Neural cell (in vitro differentiated cells): ENCODE measurements around the gene CRIM1. TPM values are rescaled to one million over a fixed set of nuclear protein-coding genes. Genes with fewer than 3 reads are reported as not detected.

Experiments used
- H2AFZ ChIP-seq: fragments of 200-600, 300-800 bp; sonication (generic), shearing (Covaris generic); 2 replicates; pipeline ENCODE4 v1.6.0; 2014; ENCODE audit warnings: low read depth, mild to moderate bottlenecking, antibody characterized with exemption, low read length, moderate library complexity
- H3F3A ChIP-seq: fragments of 200-600 bp; shearing (Covaris generic); 2 replicates; pipeline ENCODE4 v1.6.1; 2016; ENCODE audit warnings: mild to moderate bottlenecking, moderate library complexity, mixed read lengths, antibody characterized with exemption, low read length; ENCODE audit not compliant: insufficient read depth, poor library complexity, severe bottlenecking
- H3K27ac ChIP-seq: fragments of 200-600, 300-800 bp; sonication (generic), shearing (Covaris generic); 2 replicates; pipeline ENCODE4 v1.5.1; 2014; ENCODE audit warnings: mild to moderate bottlenecking, low read length, moderate library complexity
- H3K27me3 ChIP-seq: fragments of 300-800, 200-600 bp; sonication (generic), shearing (Covaris generic); 2 replicates; pipeline ENCODE4 v1.6.0; 2014; ENCODE audit warnings: mild to moderate bottlenecking, low read depth, low read length, moderate library complexity; ENCODE audit not compliant: insufficient read depth
- H3K36me3 ChIP-seq: fragments of 300-800, 200-600 bp; sonication (generic), shearing (Covaris generic); 2 replicates; pipeline ENCODE4 v1.5.1; 2014; ENCODE audit warnings: mild to moderate bottlenecking, antibody characterized with exemption, low read length, moderate library complexity; ENCODE audit not compliant: insufficient read depth
- H3K4me2 ChIP-seq: fragments of 300-800, 200-600 bp; sonication (generic), shearing (Covaris generic); 2 replicates; pipeline ENCODE4 v1.6.0; 2014; ENCODE audit warnings: mild to moderate bottlenecking, low read length
- H3K4me3 ChIP-seq: fragments of 300-800, 200-600 bp; sonication (generic), shearing (Covaris generic); 2 replicates; pipeline ENCODE4 v1.5.1; 2014; ENCODE audit warnings: mild to moderate bottlenecking, low read length, moderate library complexity
- H3K79me2 ChIP-seq: fragments of 200-600 bp; shearing (Covaris generic); replicated peaks from 2 replicates; pipeline ENCODE4 v1.6.0; 2014; ENCODE audit warnings: mild to moderate bottlenecking, low read length, moderate library complexity; ENCODE audit not compliant: insufficient read depth
- H3K9ac ChIP-seq: fragments of 300-800, 200-600 bp; sonication (generic), shearing (Covaris generic); 2 replicates; pipeline ENCODE4 v1.6.1; 2016; ENCODE audit warnings: mild to moderate bottlenecking, low read length, mixed read lengths
- H3K9me2 ChIP-seq: fragments of 200-600 bp; shearing (Covaris generic); 2 replicates; pipeline ENCODE4 v1.6.1; 2016; ENCODE audit warnings: mild to moderate bottlenecking, low read length, mixed read lengths; ENCODE audit not compliant: insufficient read depth
- H3K9me3 ChIP-seq: fragments of 200-600, 300-800 bp; sonication (generic), shearing (Covaris generic); 2 replicates; pipeline ENCODE4 v1.6.1; 2016; ENCODE audit warnings: mild to moderate bottlenecking, mixed run types, low read length, moderate library complexity, mixed read lengths
- H4K20me1 ChIP-seq: fragments of 200-600 bp; shearing (Covaris generic); 2 replicates; pipeline ENCODE4 v1.6.1; 2016; ENCODE audit warnings: mild to moderate bottlenecking, mixed run types; ENCODE audit not compliant: insufficient read depth
- CTCF ChIP-seq: fragments of 450-650 bp; IDR thresholded peaks from 2 replicates; pipeline ENCODE4 v1.5.1; 2014; ENCODE audit warnings: antibody characterized with exemption, mild to moderate bottlenecking, moderate library complexity; ENCODE audit not compliant: poor library complexity, severe bottlenecking
- EP300 ChIP-seq: fragments of 450-650 bp; conservative IDR thresholded peaks from 2 replicates; pipeline ENCODE4 v1.6.1; 2014; ENCODE audit warnings: antibody characterized with exemption, mild to moderate bottlenecking, moderate library complexity; ENCODE audit not compliant: poor library complexity, severe bottlenecking
- EZH2 ChIP-seq: fragments of 200-600, 300-800 bp; shearing (Covaris generic), sonication (generic); IDR thresholded peaks from 2 replicates; pipeline ENCODE4 v1.6.1; 2014; ENCODE audit warnings: antibody characterized with exemption, low read length, borderline replicate concordance, mild to moderate bottlenecking; ENCODE audit not compliant: insufficient read depth, poor library complexity, severe bottlenecking
- MXI1 ChIP-seq: fragments of 450-650 bp; conservative IDR thresholded peaks from 2 replicates; pipeline ENCODE4 v1.6.1; 2014; ENCODE audit warnings: antibody characterized with exemption, mild to moderate bottlenecking; ENCODE audit not compliant: poor library complexity, severe bottlenecking
- POLR2AphosphoS5 ChIP-seq: IDR thresholded peaks from 2 replicates; pipeline ENCODE4 v1.6.1; 2012
- RAD21 ChIP-seq: fragments of 450-650 bp; conservative IDR thresholded peaks from 2 replicates; pipeline ENCODE4 v1.6.1; 2014; ENCODE audit warnings: antibody characterized with exemption, mild to moderate bottlenecking, moderate library complexity
- SMC3 ChIP-seq: fragments of 450-650 bp; conservative IDR thresholded peaks from 2 replicates; pipeline ENCODE4 v1.6.1; 2014; ENCODE audit warnings: antibody characterized with exemption, mild to moderate bottlenecking, moderate library complexity; ENCODE audit not compliant: poor library complexity
- TAF1 ChIP-seq: IDR thresholded peaks from 2 replicates; pipeline ENCODE4 v1.6.1; 2012; ENCODE audit warnings: low read depth
- polyA plus RNA-seq: library from polyadenylated mRNA; depleted of rRNA; stranded (reverse); fragments of >200 nt; gene quantifications from 2 replicates; pipeline ENCODE4 v1.2.3, GENCODE V29; 2014
- TF ChIP-seq, protein P1 (sequence below): IDR thresholded peaks from 2 replicates; pipeline ENCODE4 v1.6.1; 2012; ENCODE audit warnings: borderline replicate concordance

The CRIM1 gene
- polyA plus RNA-seq, 1 donor from 2014 or later: 6.7 TPM

- no peak overlapping the region for H3K4me3 ChIP-seq
- no peaks in the 10 kb centered on the region for H3K36me3 ChIP-seq
- TF ChIP-seq CTCF (no peak), POLR2AphosphoS5 (no peak), EP300 (no peak), RAD21 (no peak), TAF1 (no peak), EZH2 (no peak), SMC3 (no peak), MXI1 (no peak)
- TF ChIP-seq, protein P1, sequence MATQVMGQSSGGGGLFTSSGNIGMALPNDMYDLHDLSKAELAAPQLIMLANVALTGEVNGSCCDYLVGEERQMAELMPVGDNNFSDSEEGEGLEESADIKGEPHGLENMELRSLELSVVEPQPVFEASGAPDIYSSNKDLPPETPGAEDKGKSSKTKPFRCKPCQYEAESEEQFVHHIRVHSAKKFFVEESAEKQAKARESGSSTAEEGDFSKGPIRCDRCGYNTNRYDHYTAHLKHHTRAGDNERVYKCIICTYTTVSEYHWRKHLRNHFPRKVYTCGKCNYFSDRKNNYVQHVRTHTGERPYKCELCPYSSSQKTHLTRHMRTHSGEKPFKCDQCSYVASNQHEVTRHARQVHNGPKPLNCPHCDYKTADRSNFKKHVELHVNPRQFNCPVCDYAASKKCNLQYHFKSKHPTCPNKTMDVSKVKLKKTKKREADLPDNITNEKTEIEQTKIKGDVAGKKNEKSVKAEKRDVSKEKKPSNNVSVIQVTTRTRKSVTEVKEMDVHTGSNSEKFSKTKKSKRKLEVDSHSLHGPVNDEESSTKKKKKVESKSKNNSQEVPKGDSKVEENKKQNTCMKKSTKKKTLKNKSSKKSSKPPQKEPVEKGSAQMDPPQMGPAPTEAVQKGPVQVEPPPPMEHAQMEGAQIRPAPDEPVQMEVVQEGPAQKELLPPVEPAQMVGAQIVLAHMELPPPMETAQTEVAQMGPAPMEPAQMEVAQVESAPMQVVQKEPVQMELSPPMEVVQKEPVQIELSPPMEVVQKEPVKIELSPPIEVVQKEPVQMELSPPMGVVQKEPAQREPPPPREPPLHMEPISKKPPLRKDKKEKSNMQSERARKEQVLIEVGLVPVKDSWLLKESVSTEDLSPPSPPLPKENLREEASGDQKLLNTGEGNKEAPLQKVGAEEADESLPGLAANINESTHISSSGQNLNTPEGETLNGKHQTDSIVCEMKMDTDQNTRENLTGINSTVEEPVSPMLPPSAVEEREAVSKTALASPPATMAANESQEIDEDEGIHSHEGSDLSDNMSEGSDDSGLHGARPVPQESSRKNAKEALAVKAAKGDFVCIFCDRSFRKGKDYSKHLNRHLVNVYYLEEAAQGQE: no peak
- H2AFZ ChIP-seq: no peak overlapping the region
- no peaks in the 10 kb centered on the region for H3K9me3 ChIP-seq
- H3K9me2 ChIP-seq: no peaks in the 10 kb centered on the region
- H3K9ac ChIP-seq: no peak overlapping the region
- H3F3A ChIP-seq: no peaks in the 10 kb centered on the region
- H3K79me2 ChIP-seq: no peaks in the 10 kb centered on the region
- no peak overlapping the region for H3K4me2 ChIP-seq
- no peak overlapping the region for H3K27ac ChIP-seq
- H4K20me1 ChIP-seq: no peaks in the 10 kb centered on the region
- H3K27me3 ChIP-seq: no peaks in the 10 kb centered on the region
Observed at GRCh38 chr2:36420569-36421181, 65.1 kb downstream of the CRIM1 start.

GRCh38 chr2:36421379-36421778 is 65.8 kb downstream of the CRIM1 start:
- H3F3A ChIP-seq: no peaks in the 10 kb centered on the region
- H3K9me2 ChIP-seq: no peaks in the 10 kb centered on the region
- H3K9ac ChIP-seq: no peak overlapping the region
- no peak overlapping the region for H3K27ac ChIP-seq
- H3K79me2 ChIP-seq: no peaks in the 10 kb centered on the region
- H3K4me3 ChIP-seq: no peak overlapping the region
- H3K9me3 ChIP-seq: no peaks in the 10 kb centered on the region
- H4K20me1 ChIP-seq: no peaks in the 10 kb centered on the region
- H2AFZ ChIP-seq: no peak overlapping the region
- no peaks in the 10 kb centered on the region for H3K27me3 ChIP-seq
- H3K36me3 ChIP-seq: no peaks in the 10 kb centered on the region
- H3K4me2 ChIP-seq: no peak overlapping the region
- TF ChIP-seq RAD21 (no peak), EZH2 (no peak), POLR2AphosphoS5 (no peak), EP300 (no peak), SMC3 (no peak), TAF1 (no peak), MXI1 (no peak), CTCF (no peak)
- TF ChIP-seq, protein P1: no peak
